ENCODE data around the gene RBM26.

The RBM26 gene

GRCh38 chr13:79374578-79374977 is 31.5 kb downstream of the RBM26 start:
- no peak for TF ChIP-seq CTCF (IDR thresholded peaks at IDR 0.05; ENCODE audit: extremely low read depth, missing control alignments)
- no peak for DNase-seq (ENCODE audit: low spot score)

GRCh38 chr13:79373916-79374315 is 32.1 kb downstream of the RBM26 start:
- TF ChIP-seq CTCF (IDR thresholded peaks at IDR 0.05; ENCODE audit: extremely low read depth, missing control alignments): no peak
- no peak for DNase-seq (ENCODE audit: low spot score)

- no peak for DNase-seq (ENCODE audit: low spot score)
- no peak for TF ChIP-seq CTCF (IDR thresholded peaks at IDR 0.05; ENCODE audit: extremely low read depth, missing control alignments)
Measured at GRCh38 chr13:79369226-79369625, 36.8 kb downstream of the RBM26 start.

GRCh38 chr13:79365981-79366380 is 40.1 kb downstream of the RBM26 start:
- TF ChIP-seq CTCF (IDR thresholded peaks at IDR 0.05; ENCODE audit: extremely low read depth, missing control alignments): no peak
- DNase-seq (ENCODE audit: low spot score): no peak

GRCh38 chr13:79361299-79361698 is 44.8 kb downstream of the RBM26 start:
- TF ChIP-seq CTCF (IDR thresholded peaks at IDR 0.05; ENCODE audit: extremely low read depth, missing control alignments): no peak
- no peak for DNase-seq (ENCODE audit: low spot score)

- TF ChIP-seq CTCF (IDR thresholded peaks at IDR 0.05; ENCODE audit: extremely low read depth, missing control alignments): no peak
- DNase-seq (ENCODE audit: low spot score): no peak
Measured at GRCh38 chr13:79360095-79360494, 46.0 kb downstream of the RBM26 start.

- no peak for TF ChIP-seq CTCF (IDR thresholded peaks at IDR 0.05; ENCODE audit: extremely low read depth, missing control alignments)
Measured at GRCh38 chr13:79359064-79359463, 47.0 kb downstream of the RBM26 start.

More at GRCh38 chr13:79359064-79359463, 47.0 kb downstream of the RBM26 start:
- DNase-seq (ENCODE audit: low spot score): no peak

All from GM20000 (cell line).